HG03103 (cell line): ENCODE data around the gene ATG5.
"Not testable (repeated sequence)": the region's sequence is repeated elsewhere in the genome, so short reads cannot be mapped to it uniquely, and the experiment has no call there.

Experiments
- ATAC-seq: cut with Tn5 transposase; IDR thresholded peaks from one replicate; pipeline ENCODE4 v1.9.1; 2021; ENCODE audit warnings: low read depth; ENCODE audit not compliant: unreplicated experiment

The ATG5 gene

DNA sequence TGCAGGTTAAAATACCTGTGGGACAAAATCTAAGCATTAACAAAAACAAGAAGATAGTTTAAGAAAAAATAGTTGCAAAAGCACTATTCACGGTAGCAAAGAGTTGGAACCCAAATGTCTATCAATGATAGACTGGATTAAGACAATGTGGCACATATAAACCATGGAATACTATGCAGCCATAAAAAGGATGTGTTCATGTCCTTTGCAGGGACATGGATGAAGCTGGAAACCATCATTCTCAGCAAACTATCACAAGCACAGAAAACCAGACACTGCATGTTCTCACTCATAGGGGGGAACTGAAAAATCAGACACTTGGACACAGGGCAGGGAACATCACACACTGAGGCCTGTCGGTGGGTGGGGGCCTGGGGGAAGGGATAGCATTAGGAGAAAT lies 65.8 kb downstream of the ATG5 start:
- not testable (repeated sequence) for ATAC-seq

DNA sequence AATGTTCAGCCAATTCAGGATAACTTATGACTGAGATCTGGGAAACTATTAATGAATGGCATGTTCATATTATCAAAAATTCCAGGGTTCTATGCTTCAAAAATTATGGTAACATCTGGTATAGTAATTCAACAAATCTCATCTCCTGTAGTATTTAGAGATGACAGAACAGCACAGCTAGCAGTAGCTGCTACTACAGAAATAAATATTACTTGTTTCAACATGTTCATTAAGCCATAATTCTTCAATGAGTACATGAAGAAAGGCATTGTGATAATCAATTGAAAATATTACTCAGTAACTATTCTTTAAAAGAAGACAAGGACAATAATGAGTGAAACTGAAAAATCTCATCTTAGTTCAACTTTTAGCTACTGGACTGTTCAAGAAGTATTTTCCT lies 66.8 kb downstream of the ATG5 start:
- ATAC-seq: no peak

DNA sequence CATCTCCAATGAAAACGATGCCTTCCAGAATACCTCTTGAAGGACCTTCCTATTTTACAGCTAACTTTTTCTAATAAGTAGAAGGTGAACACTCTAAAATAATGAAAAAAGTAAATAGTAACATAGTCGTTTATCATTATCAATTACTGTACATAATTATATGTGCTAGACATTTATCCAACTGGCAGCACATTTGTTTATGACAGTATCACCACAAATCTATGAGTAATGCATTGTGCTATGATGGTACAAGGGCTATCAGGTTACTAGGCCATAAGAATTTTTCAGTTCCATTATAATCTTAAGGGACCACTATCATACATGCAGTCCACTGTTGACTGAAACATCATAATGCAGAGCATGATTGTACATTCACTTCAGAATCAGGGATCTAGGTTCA lies 68.4 kb downstream of the ATG5 start:
- ATAC-seq: no peak

DNA sequence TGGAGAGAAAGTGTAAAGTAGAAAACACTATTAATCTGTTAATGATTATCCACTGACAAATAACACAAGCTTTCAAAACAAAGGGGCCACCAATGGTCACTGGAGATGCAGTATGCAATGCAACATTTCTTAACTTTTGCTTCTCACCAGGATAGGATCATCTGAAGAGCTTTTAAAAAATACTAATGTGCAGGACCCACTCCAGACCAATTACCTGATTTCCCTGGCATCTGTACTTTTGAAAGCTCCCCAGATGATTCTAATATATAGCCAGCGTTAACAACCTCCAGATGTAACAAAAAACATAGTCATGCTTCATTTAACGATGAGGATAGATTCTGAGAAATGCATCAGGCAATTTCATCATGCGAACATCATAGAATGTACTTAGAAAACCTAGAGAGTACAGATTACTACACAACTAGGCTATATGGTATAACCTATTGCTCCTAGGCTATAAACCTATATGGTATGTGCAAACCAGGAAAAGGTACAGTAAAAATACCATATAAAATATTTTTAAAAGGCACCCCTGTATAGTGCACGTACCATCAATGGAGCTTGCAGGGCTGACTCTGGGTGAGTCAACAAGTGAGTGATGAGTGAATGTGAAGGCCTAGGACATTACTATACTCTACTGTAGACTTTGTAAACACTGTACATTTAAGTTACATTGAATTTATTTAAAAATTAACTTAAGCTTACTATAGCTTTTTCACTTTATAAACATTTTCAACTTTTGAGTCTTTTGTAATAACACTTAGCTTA lies 69.2 kb downstream of the ATG5 start:
- no peak for ATAC-seq

DNA sequence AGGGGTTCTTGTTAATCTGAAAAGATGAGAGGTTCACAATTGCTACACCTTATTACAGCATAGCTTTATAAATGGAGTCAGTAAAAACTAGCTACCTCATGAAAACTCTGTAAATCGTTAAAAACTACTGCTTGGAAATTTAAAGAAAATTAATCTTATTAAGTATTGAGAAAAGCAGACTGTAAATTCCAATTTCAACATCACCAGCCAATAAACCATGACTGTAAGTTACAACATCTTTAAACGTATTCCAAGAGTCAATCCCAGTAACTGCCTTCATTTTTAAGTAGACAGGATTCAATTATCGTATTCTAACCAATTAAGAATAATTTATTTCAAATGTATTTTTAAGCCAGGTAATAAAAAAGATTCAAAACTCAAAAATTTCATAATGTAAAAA lies 70.3 kb downstream of the ATG5 start:
- no peak for ATAC-seq

DNA sequence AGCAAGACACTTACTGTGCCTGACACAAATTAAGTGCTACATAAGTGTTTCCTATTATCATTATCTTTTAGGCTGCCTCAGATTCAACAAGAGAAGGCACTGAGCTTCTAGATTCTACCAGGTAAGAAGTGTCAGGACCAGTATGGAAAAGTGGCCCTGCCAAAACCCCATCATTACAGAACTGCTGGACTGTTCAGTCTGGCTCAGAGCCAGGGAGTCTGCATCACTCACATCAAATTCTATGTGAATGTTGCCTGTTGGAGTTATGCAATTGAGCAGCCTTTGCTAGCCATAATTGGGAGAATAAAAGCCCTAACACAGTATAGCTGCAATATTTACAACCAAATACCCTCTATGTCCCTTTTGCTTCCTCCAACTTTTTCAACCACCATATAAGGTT lies 70.9 kb downstream of the ATG5 start:
- ATAC-seq: no peak

DNA sequence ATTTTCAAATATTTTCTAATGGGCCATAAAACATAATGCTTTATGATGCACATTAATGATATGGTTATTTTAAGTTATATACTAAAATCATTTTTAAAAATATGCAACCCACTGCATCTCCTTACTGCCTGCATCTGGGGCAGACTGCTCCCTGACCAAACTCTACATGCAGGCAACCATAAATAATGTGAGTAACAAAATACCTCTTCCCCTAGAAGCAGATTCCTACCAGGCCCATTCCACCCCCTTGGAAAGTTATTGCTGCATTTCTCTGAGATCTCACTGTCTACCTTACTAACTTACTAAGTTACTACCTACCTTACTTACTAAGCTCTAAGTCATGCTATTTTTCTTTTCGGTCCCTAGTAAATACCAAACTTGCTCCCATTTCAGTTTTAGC lies 71.8 kb downstream of the ATG5 start:
- ATAC-seq: no peak

DNA sequence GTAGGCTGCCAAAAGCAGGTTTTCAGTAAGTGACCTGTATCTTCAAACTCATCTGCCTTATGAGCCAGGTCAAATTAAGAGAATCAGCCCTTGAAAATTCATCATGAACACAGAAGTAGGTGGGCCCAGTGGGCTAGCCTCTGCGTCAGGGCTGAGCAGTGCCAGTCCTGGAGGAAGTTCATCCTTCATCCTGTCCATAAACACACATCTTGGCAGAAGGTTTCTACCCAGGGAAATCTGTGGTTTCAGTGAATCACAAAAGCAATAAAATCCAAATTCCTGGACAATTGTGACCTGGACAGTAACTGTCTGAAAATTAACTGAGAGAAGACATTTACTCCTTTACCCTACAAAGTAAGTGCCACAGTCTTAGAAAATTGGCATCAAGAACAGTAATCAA lies 72.4 kb downstream of the ATG5 start:
- no peak for ATAC-seq

DNA sequence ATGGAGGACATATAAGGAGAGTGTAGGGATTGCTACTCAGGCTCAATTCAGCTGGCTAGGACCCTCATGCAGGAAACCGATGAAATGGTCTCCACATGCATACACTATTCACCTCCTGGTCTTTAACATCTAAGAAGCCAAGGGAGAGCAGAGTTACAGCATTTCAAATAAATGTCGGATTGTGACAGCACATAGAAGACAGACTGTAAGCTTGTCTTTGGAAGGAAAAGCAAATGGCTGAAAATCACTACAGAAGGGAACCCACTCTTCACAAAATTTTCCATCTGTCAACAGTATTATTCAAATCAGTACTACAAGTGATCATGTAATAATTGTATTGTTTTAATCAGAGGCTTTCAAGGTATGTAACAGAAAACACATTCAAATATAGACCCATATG lies 72.9 kb downstream of the ATG5 start:
- no peak for ATAC-seq

DNA sequence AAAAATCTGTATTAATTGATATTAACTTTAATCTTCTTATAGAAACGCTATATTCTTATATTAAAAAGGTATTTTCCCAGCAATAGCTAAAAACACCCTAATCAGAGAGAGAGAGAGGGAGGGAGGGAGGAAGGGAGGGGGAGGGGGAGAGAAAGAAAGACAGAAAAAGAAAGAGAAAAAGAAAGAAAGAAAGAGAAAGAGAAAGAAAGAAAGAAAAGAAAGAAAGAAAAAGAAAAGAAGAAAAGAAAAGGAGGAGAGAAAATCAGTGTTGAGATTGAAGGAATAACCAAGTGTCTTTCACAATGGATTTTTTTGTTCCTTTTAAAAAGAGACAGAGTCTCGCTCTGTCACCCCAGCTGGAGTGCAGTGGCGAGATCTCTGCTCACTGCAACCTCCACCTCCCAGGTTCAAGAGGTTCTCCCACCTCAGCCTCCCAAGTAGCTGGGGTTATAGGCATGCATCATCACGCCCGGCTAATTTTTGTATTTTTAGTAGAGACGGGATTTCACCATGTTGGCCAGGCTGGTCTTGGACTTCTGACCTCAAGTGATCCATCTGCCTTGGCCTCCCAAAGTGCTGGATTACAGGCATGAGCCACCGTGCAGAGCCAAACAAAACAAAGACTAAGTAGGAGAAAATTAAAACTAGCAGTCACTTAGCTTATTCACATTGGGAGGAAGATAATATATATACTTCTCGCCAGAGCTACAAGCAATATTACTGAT lies 73.9 kb downstream of the ATG5 start:
- ATAC-seq: not testable (repeated sequence)

DNA sequence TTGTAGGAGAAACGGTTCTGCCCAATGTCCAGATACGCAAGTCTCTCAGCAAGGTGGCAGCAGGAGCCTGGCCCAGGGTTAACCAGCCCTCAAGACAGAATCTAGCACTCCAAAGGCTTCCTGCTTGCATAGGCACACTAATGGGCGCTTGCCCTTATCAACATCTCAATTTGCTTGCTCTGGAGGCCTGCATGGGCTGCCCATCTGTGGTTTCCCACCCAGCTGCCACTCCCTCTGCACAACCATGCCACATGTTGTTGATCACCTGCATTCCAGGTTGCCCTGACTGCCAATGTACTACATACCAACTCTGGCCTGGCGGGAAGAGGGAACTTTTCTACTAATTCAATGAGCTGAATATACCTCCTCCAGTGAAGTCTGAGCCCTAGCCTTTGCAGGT lies 74.6 kb downstream of the ATG5 start:
- no peak for ATAC-seq

DNA sequence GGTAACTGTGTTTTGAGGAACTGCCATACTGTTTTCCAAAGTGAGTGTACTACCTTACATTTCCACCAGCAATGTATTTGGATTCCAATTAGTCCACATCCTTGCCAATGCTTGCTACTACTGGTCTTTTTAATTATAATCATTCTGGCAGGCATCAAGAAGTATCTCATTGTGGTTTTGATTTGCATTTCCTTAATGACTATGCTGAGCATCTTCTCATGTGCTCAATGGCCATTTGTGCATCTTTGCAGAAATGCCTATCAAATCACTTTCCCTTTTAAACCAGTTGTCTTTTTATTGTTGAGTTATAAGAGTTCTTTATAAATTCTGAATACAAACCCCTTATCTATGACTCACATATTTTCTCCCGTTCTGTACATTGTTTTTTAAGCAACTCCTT lies 75.9 kb downstream of the ATG5 start:
- ATAC-seq: no peak

DNA sequence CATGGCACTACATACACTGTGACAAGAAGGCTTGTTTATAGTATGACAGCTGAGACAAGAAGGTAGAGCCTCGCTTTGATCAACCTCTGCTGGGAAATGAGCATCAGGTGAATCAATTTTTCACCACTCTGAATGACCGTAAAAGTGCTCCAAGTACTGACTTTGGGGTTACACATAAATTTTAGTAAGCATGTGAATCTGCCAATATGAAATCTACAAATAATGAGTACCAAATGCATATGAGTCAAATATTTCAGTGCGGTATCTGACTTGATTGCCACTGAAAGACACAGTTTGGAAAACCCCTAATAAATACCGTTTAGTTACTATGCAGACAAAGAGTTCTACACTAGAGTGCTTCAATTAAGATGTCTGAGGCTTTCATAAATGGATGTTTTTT lies 77.8 kb downstream of the ATG5 start:
- ATAC-seq: no peak

DNA sequence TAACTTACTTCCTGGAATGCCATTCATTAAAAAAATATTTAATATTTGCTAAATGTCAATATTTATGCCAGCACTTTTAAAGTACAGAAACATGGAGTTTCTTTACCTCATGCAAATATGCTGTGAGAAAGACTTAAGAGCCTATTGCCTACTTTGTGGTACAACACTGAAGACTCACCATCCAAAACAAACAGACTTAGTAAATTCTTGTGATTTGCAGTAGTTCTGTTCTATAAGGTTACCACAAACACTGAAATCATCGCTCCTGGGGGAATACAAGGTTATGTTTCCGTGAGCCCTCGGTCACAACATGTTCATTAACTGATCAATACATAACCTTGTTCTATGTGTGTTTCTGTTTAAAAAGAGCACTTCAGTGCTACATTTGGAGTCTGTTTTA lies 78.3 kb downstream of the ATG5 start:
- no peak for ATAC-seq

DNA sequence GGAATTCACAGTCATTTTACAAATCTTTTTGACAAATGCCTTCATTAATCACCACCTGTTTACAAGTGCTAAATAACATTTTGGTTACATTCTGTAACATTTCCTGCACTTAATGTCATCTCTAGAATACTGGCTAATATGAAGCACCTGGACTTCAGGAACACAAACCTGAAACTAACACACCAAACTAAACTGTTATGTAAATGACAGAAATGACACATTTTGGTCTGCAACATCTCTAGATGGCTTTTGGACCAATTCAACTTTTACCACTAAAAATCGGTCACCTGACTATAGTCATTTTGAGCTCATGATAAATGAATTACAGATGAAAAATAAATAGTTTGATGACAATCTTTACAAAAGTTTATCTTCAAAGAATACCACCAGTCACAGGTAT lies 80.6 kb downstream of the ATG5 start:
- ATAC-seq: peak; percentile 50

DNA sequence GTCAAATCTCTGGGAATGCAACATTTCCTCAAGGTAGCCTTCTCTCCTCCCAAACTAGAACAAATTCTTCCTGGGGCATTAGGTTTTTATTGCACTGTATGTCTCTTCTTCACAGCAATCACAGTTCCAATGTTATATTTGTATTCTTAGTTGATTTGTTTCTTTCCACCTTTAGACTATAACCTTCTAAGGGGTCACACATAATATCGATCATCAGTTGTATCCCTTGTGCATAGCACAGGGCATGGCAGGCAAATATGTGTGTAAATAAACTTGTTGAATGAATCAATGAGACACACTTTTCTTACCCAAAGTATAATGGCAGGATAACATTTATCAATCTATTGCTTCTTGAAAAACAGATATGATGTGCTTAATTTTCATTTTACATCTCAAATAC lies 81.0 kb downstream of the ATG5 start:
- ATAC-seq: no peak

DNA sequence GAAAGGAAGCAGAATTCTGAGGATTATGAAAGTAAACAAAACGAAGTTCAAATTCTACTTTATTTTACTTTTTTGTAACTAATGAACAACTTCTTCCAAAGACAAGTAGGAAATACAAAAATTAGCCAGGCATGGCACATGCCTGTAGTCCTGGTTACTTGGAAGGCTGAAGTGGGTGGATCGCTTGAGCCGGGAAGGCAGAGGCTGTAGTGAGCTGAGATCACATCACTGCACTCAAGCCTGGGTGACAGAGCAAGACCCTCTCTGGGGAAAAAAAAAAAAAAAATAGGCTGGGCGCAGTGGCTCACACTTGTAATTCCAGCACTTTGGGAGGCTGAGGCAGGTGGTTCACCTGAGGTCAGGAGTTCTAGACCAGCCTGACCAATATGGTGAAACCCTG lies 82.3 kb downstream of the ATG5 start:
- no peak for ATAC-seq

DNA sequence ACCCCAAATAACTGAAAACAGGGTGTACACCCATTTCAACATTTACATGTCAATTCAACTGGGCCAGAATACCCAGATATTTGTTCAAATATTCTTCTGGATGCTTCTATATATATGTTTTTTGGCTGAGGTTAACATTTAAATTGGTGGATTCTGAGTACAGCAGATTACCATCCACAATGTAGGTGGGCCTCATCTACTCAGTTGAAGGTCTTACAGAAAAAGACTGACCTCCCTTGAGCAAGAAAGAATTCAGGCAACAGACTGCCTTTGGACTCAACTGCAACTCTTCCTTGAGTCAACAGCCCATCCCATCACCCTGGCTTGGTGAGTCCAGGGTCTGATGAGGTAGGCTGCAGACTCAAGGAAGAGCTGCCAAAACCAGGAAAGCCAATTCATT lies 84.1 kb downstream of the ATG5 start:
- ATAC-seq: no peak

DNA sequence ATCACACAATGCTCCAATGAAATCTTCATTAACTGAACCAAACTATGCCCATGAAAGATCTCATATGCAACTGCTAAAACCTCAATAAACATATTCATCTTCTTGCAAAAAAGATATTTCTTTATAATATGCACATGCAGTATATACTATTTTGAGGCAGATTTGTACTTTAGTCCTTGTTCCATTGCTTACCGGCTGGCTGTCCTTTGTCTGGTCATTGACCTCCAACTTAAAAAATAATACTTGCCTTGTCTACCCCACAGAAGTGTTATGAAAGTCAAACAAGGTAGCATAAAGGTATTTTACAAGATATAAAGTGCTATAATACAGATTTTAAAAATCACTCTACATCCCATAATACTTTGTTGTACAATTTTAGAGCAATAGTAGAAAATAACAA lies 88.3 kb downstream of the ATG5 start:
- no peak for ATAC-seq

DNA sequence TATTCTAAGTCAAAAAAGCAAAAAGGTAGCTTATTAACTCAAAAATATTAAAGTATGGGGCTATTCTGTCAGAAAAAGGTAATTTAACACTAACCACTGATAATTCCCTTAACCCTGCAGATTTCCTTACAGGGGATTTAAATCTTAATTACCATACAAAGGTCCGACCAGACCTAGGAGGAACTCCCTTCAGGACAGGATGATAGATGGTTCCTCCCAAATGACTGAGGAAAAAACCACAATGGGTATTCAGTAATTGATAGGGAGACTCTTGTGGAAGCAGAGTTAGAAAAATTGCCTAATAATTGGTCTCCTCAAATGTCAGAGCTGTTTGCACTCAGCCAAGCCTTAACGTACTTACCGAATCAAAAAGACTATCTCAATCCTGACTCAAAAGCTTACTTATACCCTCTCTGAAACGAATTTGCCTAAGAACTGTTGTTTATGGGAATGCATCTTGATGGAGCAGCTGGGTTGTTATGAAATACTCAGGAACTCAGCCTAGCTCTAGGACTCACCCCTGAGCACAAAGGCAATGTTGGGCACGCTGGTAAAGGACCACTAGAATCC lies 95.6 kb downstream of the ATG5 start:
- not testable (repeated sequence) for ATAC-seq

DNA sequence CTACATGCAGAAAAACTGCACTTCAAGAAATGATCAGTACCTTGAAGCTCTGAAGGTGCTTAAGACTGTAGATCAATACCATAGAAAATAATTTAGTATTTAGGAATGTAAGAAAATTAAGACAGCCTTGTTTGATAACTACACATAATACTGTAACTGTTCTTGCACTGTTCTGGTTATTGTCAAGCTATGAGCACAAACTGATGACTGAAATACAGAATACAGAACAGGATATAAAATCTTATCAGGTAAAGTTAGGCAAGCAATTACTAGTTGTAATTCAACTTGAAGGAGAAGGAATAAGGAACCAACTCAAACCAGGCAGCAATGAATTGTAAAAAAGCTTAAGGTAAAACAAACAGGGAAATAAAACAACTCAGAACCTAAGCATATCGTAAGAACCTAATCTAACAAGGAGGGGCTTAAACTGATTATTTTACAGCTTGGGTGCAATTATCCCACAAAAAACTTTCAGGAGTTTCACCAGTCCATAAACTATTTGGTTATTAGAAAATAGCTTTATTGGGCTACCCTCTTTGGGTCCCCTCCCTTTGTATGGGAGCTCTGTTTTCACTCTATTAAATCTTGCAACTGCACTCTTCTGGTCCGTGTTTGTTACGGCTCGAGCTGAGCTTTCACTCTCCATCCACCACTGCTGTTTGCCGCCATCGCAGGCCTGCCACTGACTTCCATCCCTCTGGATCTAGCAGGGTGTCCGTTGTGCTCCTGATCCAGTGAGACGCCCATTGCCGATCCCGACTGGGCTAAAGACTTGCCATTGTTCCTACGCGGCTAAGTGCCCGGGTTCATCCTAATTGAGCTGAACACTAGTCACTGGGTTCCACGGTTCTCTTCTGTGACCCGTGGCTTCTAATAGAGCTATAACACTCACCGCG lies 97.7 kb downstream of the ATG5 start:
- no peak for ATAC-seq
